K562 (cell line): ENCODE data around the gene FANCG. TPM values are rescaled to one million over a fixed set of nuclear protein-coding genes. Genes with fewer than 3 reads are reported as not detected.
A peak's percentile ranks its signal among the peaks of the same experiment; 100 is the strongest.

Experiments
- ATAC-seq: fragments of 200-7000 bp; cut with Tn5 transposase; 3 replicates; pipeline ENCODE4 v1.9.1; 2020; ENCODE audit warnings: moderate library complexity
- BruUV-seq: library from RNA; stranded (reverse); fragments of 400-500 nt; replicated peaks from 2 replicates; lab custom pipeline; 2021; lab: Mats Ljungman, UMichigan
- CTCF ChIA-PET: fragments of 300-600 bp; formaldehyde crosslinking; extraction: SDS; loops from one replicate; lab custom pipeline; 2021; ENCODE audit warnings: low intra/inter-chr PET ratio; lab: Yijun Ruan, JAX
- POLR2A ChIA-PET: fragments of 300-600, 350-650 bp; sonication (Branson Sonifier 250); formaldehyde crosslinking; extraction: SDS; loops from one replicate; lab custom pipeline; 2021; ENCODE audit warnings: antibody characterized with exemption, inconsistent platforms; lab: Yijun Ruan, JAX
- DNase-seq, 4 experiments: peaks; one replicate each; pipeline versions ENCODE4 v3.0.0 to v3.0.0-alpha.2; 2011 to 2018; ENCODE audit warnings: low spot score in 3 of 4, mixed read lengths in 3 of 4; ENCODE audit errors: extremely low read depth in 1 of 4
- FAIRE-seq: peaks from 2 replicates; lab custom pipeline; 2011; peaks lifted over from hg19 to GRCh38; lab: Jason Lieb, UNC
- H2AFZ ChIP-seq: 2 replicates; pipeline ENCODE4 v1.6.0; 2011; ENCODE audit warnings: low read depth, low read length, control low read depth, inconsistent platforms
- H3K27ac ChIP-seq: fragments of 200-600 bp; 3 replicates; pipeline ENCODE4 v1.8.0; 2011; ENCODE audit warnings: low read depth, mild to moderate bottlenecking, control low read depth, inconsistent platforms, low read length, moderate library complexity, mixed read lengths; ENCODE audit errors: extremely low read depth
- H3K27me3 ChIP-seq, 2 experiments: fragments of 300-600 bp in 1 of 2; 2 replicates in 1 of 2; 3 replicates in 1 of 2; pipeline versions ENCODE4 v1.6.0 to v1.8.0; 2011; ENCODE audit warnings: inconsistent platforms in 2 of 2, low read length in 2 of 2, mild to moderate bottlenecking in 1 of 2, mixed read lengths in 1 of 2, moderate library complexity in 1 of 2; ENCODE audit not compliant: control insufficient read depth in 2 of 2, insufficient read depth in 2 of 2
- H3K36me3 ChIP-seq: fragments of 300-600 bp; 3 replicates; pipeline ENCODE4 v1.8.0; 2011; ENCODE audit warnings: mild to moderate bottlenecking, low read length, inconsistent platforms; ENCODE audit not compliant: control insufficient read depth, insufficient read depth
- H3K4me1 ChIP-seq, 2 experiments: fragments of 200-600 bp in 1 of 2; replicated peaks in 1 of 2; 2 replicates in 1 of 2; 3 replicates in 1 of 2; pipeline versions ENCODE4 v1.5.1 to v1.8.0; 2011; ENCODE audit warnings: inconsistent platforms in 2 of 2, low read length in 2 of 2, mild to moderate bottlenecking in 1 of 2, mixed read lengths in 1 of 2, moderate library complexity in 1 of 2; ENCODE audit not compliant: control insufficient read depth in 2 of 2, insufficient read depth in 2 of 2
- H3K4me2 ChIP-seq: 2 replicates; pipeline ENCODE4 v1.6.1; 2011; ENCODE audit warnings: low read length, control low read depth, inconsistent platforms, mixed read lengths; ENCODE audit not compliant: insufficient read depth
- H3K4me3 ChIP-seq: fragments of 200-600 bp; sonication (generic), shearing (Covaris generic); 2 replicates; pipeline ENCODE4 v1.5.1; 2016; ENCODE audit warnings: control low read depth, inconsistent platforms
- H3K79me2 ChIP-seq: fragments of 200-600 bp; 3 replicates; pipeline ENCODE4 v1.8.0; 2011; ENCODE audit warnings: low read length, inconsistent platforms; ENCODE audit not compliant: control insufficient read depth, insufficient read depth
- H3K9ac ChIP-seq, 2 experiments: 2 replicates each; pipeline versions ENCODE4 v1.6.0 to v1.6.1; 2011; ENCODE audit warnings: low read depth in 2 of 2, low read length in 2 of 2, control low read depth in 1 of 2, inconsistent platforms in 1 of 2, mild to moderate bottlenecking in 1 of 2, mixed read lengths in 1 of 2; ENCODE audit not compliant: insufficient read depth in 1 of 2
- H3K9me1 ChIP-seq: one replicate; pipeline ENCODE4 v1.6.0; 2011; ENCODE audit warnings: inconsistent platforms, mild to moderate bottlenecking, low read length, moderate library complexity; ENCODE audit not compliant: control insufficient read depth, insufficient read depth
- H3K9me3 ChIP-seq: replicated peaks from 2 replicates; pipeline ENCODE4 v1.5.1; 2011; ENCODE audit warnings: low read depth, low read length, inconsistent platforms; ENCODE audit not compliant: control insufficient read depth, insufficient read depth
- H4K20me1 ChIP-seq: replicated peaks from 2 replicates; pipeline ENCODE4 v1.6.1; 2011; ENCODE audit warnings: low read length, inconsistent platforms, mixed read lengths; ENCODE audit not compliant: control insufficient read depth, insufficient read depth
- EP300 ChIP-seq: IDR thresholded peaks from 2 replicates; pipeline ENCODE4 v1.6.1; 2012; ENCODE audit warnings: low read length, improper control_type of control experiment
- HSF4 ChIP-seq: fragments of 250-450 bp; sonication (Bioruptor Pico); IDR thresholded peaks from 2 replicates; pipeline ENCODE4 v2.1.2; 2022; ENCODE audit warnings: mild to moderate bottlenecking, moderate library complexity, borderline replicate concordance
- POLR2G ChIP-seq: fragments of 200-400 bp; formaldehyde crosslinking; IDR thresholded peaks from 2 replicates; pipeline ENCODE4 v1.6.1; 2017; ENCODE audit warnings: low read depth, mild to moderate bottlenecking, antibody characterized with exemption, low read length, moderate library complexity
- ZFX ChIP-seq: sonication (generic); formaldehyde crosslinking; IDR thresholded peaks from 2 replicates; pipeline ENCODE4 v1.8.0; 2022; ENCODE audit warnings: mild to moderate bottlenecking, missing genetic modification reagents, moderate library complexity
- WGBS: fragments of 100-300 bp; shearing (Covaris generic); methylation state at CpG from one replicate; pipeline ENCODE4 v1.1.6; 2016; ENCODE audit warnings: low coverage, mixed read lengths; ENCODE audit not compliant: insufficient coverage; ENCODE audit errors: missing lambda C conversion rate; 5-methylcytosine and 5-hydroxymethylcytosine counted together
- in situ Hi-C: fragments of 300-500 bp; cut with MboI; formaldehyde crosslinking; loops from 4 replicates; pipeline ENCODE4 v1.15.0; 2018; ENCODE audit warnings: inconsistent platforms, mixed read lengths
- intact Hi-C: fragments of 100-400 bp; cut with micrococcal nuclease; formaldehyde crosslinking; loops from 2 replicates; pipeline ENCODE4 v1.14.2; 2022
- polyA plus RNA-seq, 8 experiments: library from polyadenylated mRNA; depleted of rRNA in 4 of 8; stranded (reverse) in 5 of 8; unstranded in 3 of 8; fragments of >200 nt; fragmentation: Nextera tagmentation in 2 of 8; fragmentation: Illumina TruSeq in 1 of 8; extraction: Ambion mirVana in 2 of 8; extraction: Trizol in 1 of 8; gene quantifications; 2 replicates each; pipeline versions ENCODE4 v1.2.1 to v1.2.3, GENCODE V29; 2011 to 2014; ENCODE audit warnings: inconsistent platforms in 1 of 8, missing spikeins in 1 of 8
- total RNA-seq, 7 experiments: library from RNA; depleted of rRNA in 6 of 7; stranded (reverse); fragments of >200 nt in 6 of 7; fragmentation: Illumina TruSeq in 2 of 7; extraction: Trizol in 2 of 7; gene quantifications; 2 replicates each; pipeline versions ENCODE4 v1.2.1 to v1.2.3, GENCODE V29; 2011 to 2021; ENCODE audit warnings: low replicate concordance in 1 of 7
- TF ChIP-seq, protein P1 (sequence below): conservative IDR thresholded peaks from 2 replicates; pipeline ENCODE4 v1.6.1; 2011; ENCODE audit warnings: low read depth, mild to moderate bottlenecking, low read length; ENCODE audit not compliant: control insufficient read depth
- TF ChIP-seq, protein P2 (sequence below): sonication (generic); formaldehyde crosslinking; IDR thresholded peaks from 2 replicates; pipeline ENCODE4 v1.8.1; 2023; ENCODE audit warnings: mild to moderate bottlenecking, missing genetic modification reagents
- TF ChIP-seq, protein P3 (sequence below): IDR thresholded peaks from 3 replicates; pipeline ENCODE4 v1.6.1; 2011; ENCODE audit warnings: borderline replicate concordance, mild to moderate bottlenecking, moderate library complexity; ENCODE audit not compliant: insufficient read length; ENCODE audit errors: extremely low read depth

Gene FANCG
- total and polyA plus RNA-seq, 9 of the 15 experiments (the other 6 are each of a cell fraction or from before 2014, with no cell fraction given) = 7.5 to 43.9 (median 31.0) TPM

DNA sequence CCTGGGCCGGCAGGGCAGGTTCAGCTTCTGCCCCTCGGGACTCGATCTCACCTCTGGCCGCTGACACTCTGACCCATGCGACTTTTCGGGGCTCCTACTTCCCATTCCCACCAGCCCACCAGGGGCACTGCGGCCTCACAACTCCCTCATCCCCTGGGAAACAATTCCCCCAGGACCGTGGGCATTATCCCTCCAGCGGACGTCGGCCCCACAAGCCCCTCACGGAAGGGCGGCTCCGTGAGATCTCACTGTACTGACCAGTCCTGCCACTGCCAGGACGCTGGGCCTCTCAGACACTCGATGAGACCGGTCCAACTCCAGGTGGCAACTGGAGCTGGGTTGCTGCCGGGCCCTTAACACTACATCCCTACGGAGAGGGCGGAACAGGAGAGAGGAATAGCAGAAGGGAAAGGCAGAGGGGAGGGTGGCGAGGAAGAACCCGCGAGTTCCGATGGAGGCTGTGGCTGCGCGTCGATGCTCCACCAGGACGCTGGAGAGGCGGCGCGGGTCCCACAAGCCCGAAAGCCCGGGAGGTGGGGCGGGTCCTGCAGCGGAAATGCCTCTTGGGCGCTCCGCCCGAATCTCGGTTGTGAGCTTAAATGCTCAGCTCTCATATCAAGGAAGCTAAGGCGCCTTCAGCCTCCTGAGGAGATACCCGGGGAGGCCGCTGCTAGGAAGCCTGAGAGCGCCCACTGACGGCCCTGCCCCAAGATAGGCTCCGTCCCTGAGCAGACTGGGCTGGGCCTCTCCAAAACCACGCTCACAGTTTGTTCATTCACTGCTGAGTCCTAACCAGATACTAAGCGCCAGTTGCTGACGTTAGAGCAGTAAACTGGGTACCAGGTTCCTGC lies 43.7 kb downstream of the FANCG start:
- H3K9ac ChIP-seq = no peak overlapping the region
- in situ Hi-C loops = no loop called here
- WGBS = 95% methylated on average over 19 of the region's 48 CpGs

More for the DNA sequence above, 43.7 kb downstream of the FANCG start:
- TF ChIP-seq, protein P1, sequence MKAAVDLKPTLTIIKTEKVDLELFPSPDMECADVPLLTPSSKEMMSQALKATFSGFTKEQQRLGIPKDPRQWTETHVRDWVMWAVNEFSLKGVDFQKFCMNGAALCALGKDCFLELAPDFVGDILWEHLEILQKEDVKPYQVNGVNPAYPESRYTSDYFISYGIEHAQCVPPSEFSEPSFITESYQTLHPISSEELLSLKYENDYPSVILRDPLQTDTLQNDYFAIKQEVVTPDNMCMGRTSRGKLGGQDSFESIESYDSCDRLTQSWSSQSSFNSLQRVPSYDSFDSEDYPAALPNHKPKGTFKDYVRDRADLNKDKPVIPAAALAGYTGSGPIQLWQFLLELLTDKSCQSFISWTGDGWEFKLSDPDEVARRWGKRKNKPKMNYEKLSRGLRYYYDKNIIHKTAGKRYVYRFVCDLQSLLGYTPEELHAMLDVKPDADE = no peak
- TF ChIP-seq POLR2G (0 out of 2 replicates have a peak, but pooled peaks have one; percentile 27), HSF4 (no peak), ZFX (no peak), EP300 (no peak)
- TF ChIP-seq, protein P2, sequence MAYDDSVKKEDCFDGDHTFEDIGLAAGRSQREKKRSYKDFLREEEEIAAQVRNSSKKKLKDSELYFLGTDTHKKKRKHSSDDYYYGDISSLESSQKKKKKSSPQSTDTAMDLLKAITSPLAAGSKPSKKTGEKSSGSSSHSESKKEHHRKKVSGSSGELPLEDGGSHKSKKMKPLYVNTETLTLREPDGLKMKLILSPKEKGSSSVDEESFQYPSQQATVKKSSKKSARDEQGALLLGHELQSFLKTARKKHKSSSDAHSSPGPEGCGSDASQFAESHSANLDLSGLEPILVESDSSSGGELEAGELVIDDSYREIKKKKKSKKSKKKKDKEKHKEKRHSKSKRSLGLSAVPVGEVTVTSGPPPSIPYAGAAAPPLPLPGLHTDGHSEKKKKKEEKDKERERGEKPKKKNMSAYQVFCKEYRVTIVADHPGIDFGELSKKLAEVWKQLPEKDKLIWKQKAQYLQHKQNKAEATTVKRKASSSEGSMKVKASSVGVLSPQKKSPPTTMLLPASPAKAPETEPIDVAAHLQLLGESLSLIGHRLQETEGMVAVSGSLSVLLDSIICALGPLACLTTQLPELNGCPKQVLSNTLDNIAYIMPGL = no peak
- TF ChIP-seq, protein P3, sequence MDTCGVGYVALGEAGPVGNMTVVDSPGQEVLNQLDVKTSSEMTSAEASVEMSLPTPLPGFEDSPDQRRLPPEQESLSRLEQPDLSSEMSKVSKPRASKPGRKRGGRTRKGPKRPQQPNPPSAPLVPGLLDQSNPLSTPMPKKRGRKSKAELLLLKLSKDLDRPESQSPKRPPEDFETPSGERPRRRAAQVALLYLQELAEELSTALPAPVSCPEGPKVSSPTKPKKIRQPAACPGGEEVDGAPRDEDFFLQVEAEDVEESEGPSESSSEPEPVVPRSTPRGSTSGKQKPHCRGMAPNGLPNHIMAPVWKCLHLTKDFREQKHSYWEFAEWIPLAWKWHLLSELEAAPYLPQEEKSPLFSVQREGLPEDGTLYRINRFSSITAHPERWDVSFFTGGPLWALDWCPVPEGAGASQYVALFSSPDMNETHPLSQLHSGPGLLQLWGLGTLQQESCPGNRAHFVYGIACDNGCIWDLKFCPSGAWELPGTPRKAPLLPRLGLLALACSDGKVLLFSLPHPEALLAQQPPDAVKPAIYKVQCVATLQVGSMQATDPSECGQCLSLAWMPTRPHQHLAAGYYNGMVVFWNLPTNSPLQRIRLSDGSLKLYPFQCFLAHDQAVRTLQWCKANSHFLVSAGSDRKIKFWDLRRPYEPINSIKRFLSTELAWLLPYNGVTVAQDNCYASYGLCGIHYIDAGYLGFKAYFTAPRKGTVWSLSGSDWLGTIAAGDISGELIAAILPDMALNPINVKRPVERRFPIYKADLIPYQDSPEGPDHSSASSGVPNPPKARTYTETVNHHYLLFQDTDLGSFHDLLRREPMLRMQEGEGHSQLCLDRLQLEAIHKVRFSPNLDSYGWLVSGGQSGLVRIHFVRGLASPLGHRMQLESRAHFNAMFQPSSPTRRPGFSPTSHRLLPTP = no peak
- no TSS peak for BruUV-seq
- no peak for FAIRE-seq
- Histone ChIP-seq H3K4me1 (peaks cover 0 to 10% of the 10 kb centered on the region in 2 experiments; a peak in 2 of 5 replicates), H3K79me2 (no peaks in the 10 kb centered on the region), H2AFZ (no peak overlapping the region), H3K27ac (no peak overlapping the region), H3K4me3 (no peak overlapping the region), H4K20me1 (no peaks in the 10 kb centered on the region), H3K9me3 (no peaks in the 10 kb centered on the region), H3K27me3 (no peaks in the 10 kb centered on the region), H3K36me3 (no peaks in the 10 kb centered on the region), H3K4me2 (no peak overlapping the region), H3K9me1 (no peaks in the 10 kb centered on the region)
- ATAC-seq = no peak
- peak in 1 of 4 experiments; percentile 4 for DNase-seq
- POLR2A ChIA-PET = no interaction called here
- intact Hi-C loops = no loop called here
- CTCF ChIA-PET = no interaction called here
